ENCODE data around the gene NUP160.

NUP160 gene

GRCh38 chr11:47850337-47850736 lies 2.2 kb upstream of the NUP160 start:
- Histone ChIP-seq H3K27ac (replicated peaks) (peak overlapping the region; percentile 43), H3K4me3 (replicated peaks; ENCODE audit: insufficient read depth, low read length) (no peak overlapping the region), H3K27me3 (ENCODE audit: insufficient read depth, poor library complexity, severe bottlenecking) (no peaks in the 10 kb centered on the region)
- TF ChIP-seq REST (IDR thresholded peaks at IDR 0.05; ENCODE audit: insufficient replicate concordance, low read depth) (no peak), SPI1 (IDR thresholded peaks at IDR 0.05; ENCODE audit: borderline replicate concordance, low read depth) (peak; percentile 89)
- peak in 1 of 2 experiments; percentile 56 for DNase-seq (ENCODE audit: low read depth in 1 of 2, low spot score in 1 of 2)

GRCh38 chr11:47848700-47849155 lies 578 bp upstream of the NUP160 start:
- peak overlapping the region; percentile 97 for H3K27ac ChIP-seq (replicated peaks)
- peak overlapping the region; percentile 92 for H3K4me3 ChIP-seq (replicated peaks; ENCODE audit: insufficient read depth, low read length)
- TF ChIP-seq CTCF (IDR thresholded peaks at IDR 0.05; ENCODE audit: insufficient read depth, low read length) (no peak), GABPA (IDR thresholded peaks at IDR 0.05; ENCODE audit: low read depth) (no peak), REST (IDR thresholded peaks at IDR 0.05; ENCODE audit: insufficient replicate concordance, low read depth) (no peak), POLR2AphosphoS5 (IDR thresholded peaks at IDR 0.05; ENCODE audit: low read depth) (no peak), SPI1 (IDR thresholded peaks at IDR 0.05; ENCODE audit: borderline replicate concordance, low read depth) (no peak)
- DNase-seq (ENCODE audit: low read depth in 1 of 2, low spot score in 1 of 2) = no peak
- no peaks in the 10 kb centered on the region for H3K27me3 ChIP-seq (ENCODE audit: insufficient read depth, poor library complexity, severe bottlenecking)

GRCh38 chr11:47847537-47847891 lies 636 bp downstream of the NUP160 start:
- H3K27me3 ChIP-seq (ENCODE audit: insufficient read depth, poor library complexity, severe bottlenecking) = no peaks in the 10 kb centered on the region
- peak overlapping the region; percentile 97 for H3K27ac ChIP-seq (replicated peaks)
- peak overlapping the region; percentile 92 for H3K4me3 ChIP-seq (replicated peaks; ENCODE audit: insufficient read depth, low read length)
- TF ChIP-seq POLR2AphosphoS5 (IDR thresholded peaks at IDR 0.05; ENCODE audit: low read depth) = no peak
- TF ChIP-seq CTCF (IDR thresholded peaks at IDR 0.05; ENCODE audit: insufficient read depth, low read length) = no peak
- no peak for TF ChIP-seq GABPA (IDR thresholded peaks at IDR 0.05; ENCODE audit: low read depth)
- no peak for DNase-seq (ENCODE audit: low read depth in 1 of 2, low spot score in 1 of 2)

GRCh38 chr11:47846998-47847397 lies 1.2 kb downstream of the NUP160 start:
- Histone ChIP-seq H3K27me3 (ENCODE audit: insufficient read depth, poor library complexity, severe bottlenecking) (no peaks in the 10 kb centered on the region), H3K4me3 (replicated peaks; ENCODE audit: insufficient read depth, low read length) (peak overlapping the region; percentile 92), H3K27ac (replicated peaks) (peak overlapping the region; percentile 97)
- no peak for TF ChIP-seq GABPA (IDR thresholded peaks at IDR 0.05; ENCODE audit: low read depth)
- no peak for TF ChIP-seq REST (IDR thresholded peaks at IDR 0.05; ENCODE audit: insufficient replicate concordance, low read depth)
- TF ChIP-seq SPI1 (IDR thresholded peaks at IDR 0.05; ENCODE audit: borderline replicate concordance, low read depth) = no peak
- TF ChIP-seq POLR2AphosphoS5 (IDR thresholded peaks at IDR 0.05; ENCODE audit: low read depth) = no peak
- no peak for TF ChIP-seq CTCF (IDR thresholded peaks at IDR 0.05; ENCODE audit: insufficient read depth, low read length)
- no peak for DNase-seq (ENCODE audit: low read depth in 1 of 2, low spot score in 1 of 2)

All from HL-60 (cell line).